Astrocyte (in vitro differentiated cells and primary cell): ENCODE results near the gene SCARF2. TPM values are rescaled to one million over a fixed set of nuclear protein-coding genes. Genes with fewer than 3 reads are reported as not detected.
A peak's percentile ranks its signal among the peaks of the same experiment; 100 is the strongest.

Experiments used
- DNase-seq: peaks from one replicate; pipeline ENCODE4 v3.0.0-alpha.2; 2010; ENCODE audit warnings: low read depth
- FAIRE-seq: peaks from 2 replicates; lab custom pipeline; 2011; peaks lifted over from hg19 to GRCh38; lab: Jason Lieb, UNC
- H2AFZ ChIP-seq: 2 replicates; pipeline ENCODE4 v1.6.0; 2012; ENCODE audit warnings: low read depth, low read length, inconsistent platforms
- H3K27ac ChIP-seq: 2 replicates; pipeline ENCODE4 v1.5.1; 2011; ENCODE audit warnings: low read depth, low read length, inconsistent platforms
- H3K27me3 ChIP-seq: 2 replicates; pipeline ENCODE4 v1.6.0; 2011; ENCODE audit warnings: low read length, inconsistent platforms; ENCODE audit not compliant: insufficient read depth
- H3K36me3 ChIP-seq: 2 replicates; pipeline ENCODE4 v1.5.1; 2011; ENCODE audit warnings: low read length, inconsistent platforms; ENCODE audit not compliant: insufficient read depth
- H3K4me1 ChIP-seq: 2 replicates; pipeline ENCODE4 v1.5.1; 2011; ENCODE audit warnings: low read length, inconsistent platforms; ENCODE audit not compliant: insufficient read depth
- H3K4me2 ChIP-seq: 2 replicates; pipeline ENCODE4 v1.6.0; 2012; ENCODE audit warnings: low read length, inconsistent platforms
- H3K4me3 ChIP-seq: 2 replicates; pipeline ENCODE4 v1.5.1; 2011; ENCODE audit warnings: low read depth, mild to moderate bottlenecking, low read length, inconsistent platforms; ENCODE audit not compliant: insufficient read depth
- H3K79me2 ChIP-seq: 2 replicates; pipeline ENCODE4 v1.6.0; 2012; ENCODE audit warnings: mild to moderate bottlenecking, low read length, inconsistent platforms; ENCODE audit not compliant: insufficient read depth
- H3K9ac ChIP-seq: 2 replicates; pipeline ENCODE4 v1.6.0; 2012; ENCODE audit warnings: mild to moderate bottlenecking, low read length, inconsistent platforms
- H3K9me3 ChIP-seq: 2 replicates; pipeline ENCODE4 v1.5.1; 2012; ENCODE audit warnings: low read depth, mild to moderate bottlenecking, low read length, inconsistent platforms; ENCODE audit not compliant: insufficient read depth
- H4K20me1 ChIP-seq: 2 replicates; pipeline ENCODE4 v1.6.0; 2012; ENCODE audit warnings: low read length, inconsistent platforms; ENCODE audit not compliant: insufficient read depth
- H3K27ac Mint-ChIP-seq: one replicate; pipeline ENCODE4 v1.8.0; 2021; ENCODE audit warnings: mild to moderate bottlenecking, mixed read lengths; ENCODE audit not compliant: unreplicated experiment
- H3K27me3 Mint-ChIP-seq: one replicate; pipeline ENCODE4 v1.8.0; 2021; ENCODE audit warnings: low read depth, mixed read lengths; ENCODE audit not compliant: unreplicated experiment
- H3K36me3 Mint-ChIP-seq: one replicate; pipeline ENCODE4 v1.8.0; 2021; ENCODE audit warnings: low read depth, mixed read lengths; ENCODE audit not compliant: unreplicated experiment
- H3K4me1 Mint-ChIP-seq: one replicate; pipeline ENCODE4 v1.8.0; 2021; ENCODE audit warnings: low read depth, mixed read lengths; ENCODE audit not compliant: unreplicated experiment
- H3K4me3 Mint-ChIP-seq: one replicate; pipeline ENCODE4 v1.8.0; 2021; ENCODE audit warnings: mild to moderate bottlenecking, moderate library complexity, mixed read lengths; ENCODE audit not compliant: unreplicated experiment
- H3K9me3 Mint-ChIP-seq: one replicate; pipeline ENCODE4 v1.8.0; 2021; ENCODE audit warnings: mild to moderate bottlenecking, mixed read lengths; ENCODE audit not compliant: unreplicated experiment
- CTCF ChIP-seq: IDR thresholded peaks from 2 replicates; pipeline ENCODE4 v1.5.1; 2011; ENCODE audit warnings: low read depth, mild to moderate bottlenecking, inconsistent platforms, low read length, moderate library complexity; ENCODE audit not compliant: insufficient read depth
- EZH2 ChIP-seq: IDR thresholded peaks from 2 replicates; pipeline ENCODE4 v1.6.1; 2012; ENCODE audit warnings: mild to moderate bottlenecking, low read length, inconsistent platforms; ENCODE audit not compliant: insufficient read depth
- total RNA-seq: library from RNA; stranded (reverse); gene quantifications from 2 replicates; pipeline ENCODE4 v1.2.1, GENCODE V29; 2021

Gene SCARF2
- total RNA-seq, 1 donor from 2014 or later, result 17.3 TPM

GRCh38 chr22:20427945-20428417 lies 9.6 kb downstream of the SCARF2 start:
- peaks cover 12% of the 10 kb centered on the region for H3K4me1 ChIP-seq
- Mint-ChIP-seq H3K36me3 (peaks cover 18% of the 10 kb centered on the region), H3K4me1 (peaks cover 2% of the 10 kb centered on the region), H3K9me3 (peaks cover 2% of the 10 kb centered on the region), H3K27ac (no peak overlapping the region), H3K4me3 (no peak overlapping the region), H3K27me3 (peaks cover 34% of the 10 kb centered on the region)
- FAIRE-seq, result no peak
- no peak for DNase-seq
- H3K4me2 ChIP-seq, result no peak overlapping the region
- H2AFZ ChIP-seq, result no peak overlapping the region
- H4K20me1 ChIP-seq, result peaks cover 87% of the 10 kb centered on the region
- no peak overlapping the region for H3K9ac ChIP-seq
- peaks cover 7% of the 10 kb centered on the region for H3K36me3 ChIP-seq
- H3K27me3 ChIP-seq, result no peaks in the 10 kb centered on the region
- no peaks in the 10 kb centered on the region for H3K9me3 ChIP-seq
- peaks cover 24% of the 10 kb centered on the region for H3K79me2 ChIP-seq
- TF ChIP-seq CTCF, result no peak
- TF ChIP-seq EZH2, result no peak
- no peak overlapping the region for H3K27ac ChIP-seq
- no peak overlapping the region for H3K4me3 ChIP-seq

GRCh38 chr22:20427104-20427944 lies 10.3 kb downstream of the SCARF2 start:
- peaks cover 17% of the 10 kb centered on the region for H3K4me1 ChIP-seq
- Mint-ChIP-seq H3K4me1 (peaks cover 2% of the 10 kb centered on the region), H3K9me3 (no peaks in the 10 kb centered on the region), H3K27me3 (peaks cover 29% of the 10 kb centered on the region), H3K4me3 (peak overlapping the region; percentile 34), H3K27ac (no peak overlapping the region), H3K36me3 (peaks cover 18% of the 10 kb centered on the region)
- H4K20me1 ChIP-seq, result peaks cover 81% of the 10 kb centered on the region
- H3K27me3 ChIP-seq, result no peaks in the 10 kb centered on the region
- FAIRE-seq, result no peak
- TF ChIP-seq EZH2 (no peak), CTCF (no peak)
- peaks cover 18% of the 10 kb centered on the region for H3K79me2 ChIP-seq
- H3K9ac ChIP-seq, result no peak overlapping the region
- H2AFZ ChIP-seq, result no peak overlapping the region
- H3K4me2 ChIP-seq, result no peak overlapping the region
- no peak overlapping the region for H3K4me3 ChIP-seq
- no peak for DNase-seq
- peaks cover 7% of the 10 kb centered on the region for H3K36me3 ChIP-seq
- no peaks in the 10 kb centered on the region for H3K9me3 ChIP-seq
- H3K27ac ChIP-seq, result no peak overlapping the region

GRCh38 chr22:20426259-20426615 lies 11.4 kb downstream of the SCARF2 start:
- Mint-ChIP-seq H3K4me3 (no peak overlapping the region), H3K27me3 (peaks cover 26% of the 10 kb centered on the region), H3K36me3 (peaks cover 18% of the 10 kb centered on the region), H3K9me3 (no peaks in the 10 kb centered on the region), H3K27ac (no peak overlapping the region), H3K4me1 (peaks cover 2% of the 10 kb centered on the region)
- H3K4me3 ChIP-seq, result no peak overlapping the region
- no peak for TF ChIP-seq EZH2
- no peak for TF ChIP-seq CTCF
- H3K79me2 ChIP-seq, result peaks cover 11% of the 10 kb centered on the region
- peaks cover 16% of the 10 kb centered on the region for H3K4me1 ChIP-seq
- H2AFZ ChIP-seq, result no peak overlapping the region
- no peak overlapping the region for H3K4me2 ChIP-seq
- H3K9ac ChIP-seq, result no peak overlapping the region
- FAIRE-seq (no peak), DNase-seq (no peak)
- peaks cover 7% of the 10 kb centered on the region for H3K36me3 ChIP-seq
- peaks cover 70% of the 10 kb centered on the region for H4K20me1 ChIP-seq
- H3K9me3 ChIP-seq, result no peaks in the 10 kb centered on the region
- no peaks in the 10 kb centered on the region for H3K27me3 ChIP-seq
- no peak overlapping the region for H3K27ac ChIP-seq
